Hepatocyte (in vitro differentiated cells): ENCODE measurements around the gene CIC.

Experiments used
- EZH2 ChIP-seq: fragments of 200-600 bp; sonication (generic); IDR thresholded peaks from 2 replicates; pipeline ENCODE4 v1.6.1; 2016; ENCODE audit warnings: antibody characterized with exemption, mild to moderate bottlenecking, borderline replicate concordance
- EZH2phosphoT487 ChIP-seq: fragments of 200-600 bp; sonication (generic); IDR thresholded peaks from one replicate; pipeline ENCODE4 v1.6.1; 2018; ENCODE audit warnings: antibody characterized with exemption, mild to moderate bottlenecking, low read depth, moderate library complexity; ENCODE audit not compliant: unreplicated experiment, severe bottlenecking
- TF ChIP-seq, protein P1 (sequence below): fragments of 200-600 bp; sonication (generic); IDR thresholded peaks from 2 replicates; pipeline ENCODE4 v1.5.1; 2016; ENCODE audit warnings: antibody characterized with exemption, mild to moderate bottlenecking; ENCODE audit not compliant: poor library complexity

DNA sequence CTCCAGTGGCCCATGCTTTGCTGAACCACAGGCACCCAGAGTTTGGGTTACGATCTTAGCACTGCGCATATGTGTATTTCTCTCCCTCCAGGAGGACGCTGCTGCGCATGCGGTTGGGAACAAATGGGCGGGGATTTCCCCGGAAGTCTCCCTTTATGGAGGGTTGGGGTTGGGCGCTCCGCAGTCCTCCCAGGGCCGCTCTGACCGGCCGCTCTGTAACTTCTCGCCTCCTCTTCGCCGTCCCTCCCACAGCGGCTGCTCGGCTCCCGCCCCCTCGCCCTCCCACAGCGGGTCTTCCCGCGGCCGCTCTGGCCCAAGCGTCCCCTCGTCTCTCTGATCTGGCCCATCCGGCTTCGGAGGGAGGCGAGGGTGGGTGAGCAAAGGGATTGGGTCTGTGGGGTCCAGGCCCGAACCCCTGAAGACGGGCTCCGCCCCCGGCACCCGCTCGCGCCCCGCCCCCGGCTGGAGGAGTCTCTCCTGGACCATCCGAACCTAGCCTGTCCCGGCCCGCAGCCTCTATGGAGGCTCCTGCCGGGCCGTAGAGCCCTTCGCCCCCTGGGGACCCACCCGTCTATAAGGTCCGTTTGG is 56.4 kb downstream of the CIC start, which contains the start of gene MEGF8:
- TF ChIP-seq, protein P1, sequence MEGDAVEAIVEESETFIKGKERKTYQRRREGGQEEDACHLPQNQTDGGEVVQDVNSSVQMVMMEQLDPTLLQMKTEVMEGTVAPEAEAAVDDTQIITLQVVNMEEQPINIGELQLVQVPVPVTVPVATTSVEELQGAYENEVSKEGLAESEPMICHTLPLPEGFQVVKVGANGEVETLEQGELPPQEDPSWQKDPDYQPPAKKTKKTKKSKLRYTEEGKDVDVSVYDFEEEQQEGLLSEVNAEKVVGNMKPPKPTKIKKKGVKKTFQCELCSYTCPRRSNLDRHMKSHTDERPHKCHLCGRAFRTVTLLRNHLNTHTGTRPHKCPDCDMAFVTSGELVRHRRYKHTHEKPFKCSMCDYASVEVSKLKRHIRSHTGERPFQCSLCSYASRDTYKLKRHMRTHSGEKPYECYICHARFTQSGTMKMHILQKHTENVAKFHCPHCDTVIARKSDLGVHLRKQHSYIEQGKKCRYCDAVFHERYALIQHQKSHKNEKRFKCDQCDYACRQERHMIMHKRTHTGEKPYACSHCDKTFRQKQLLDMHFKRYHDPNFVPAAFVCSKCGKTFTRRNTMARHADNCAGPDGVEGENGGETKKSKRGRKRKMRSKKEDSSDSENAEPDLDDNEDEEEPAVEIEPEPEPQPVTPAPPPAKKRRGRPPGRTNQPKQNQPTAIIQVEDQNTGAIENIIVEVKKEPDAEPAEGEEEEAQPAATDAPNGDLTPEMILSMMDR = peak; percentile 96
- no peak for TF ChIP-seq EZH2phosphoT487
- no peak for TF ChIP-seq EZH2
